ENCODE results near the gene TM2D1.

DNA sequence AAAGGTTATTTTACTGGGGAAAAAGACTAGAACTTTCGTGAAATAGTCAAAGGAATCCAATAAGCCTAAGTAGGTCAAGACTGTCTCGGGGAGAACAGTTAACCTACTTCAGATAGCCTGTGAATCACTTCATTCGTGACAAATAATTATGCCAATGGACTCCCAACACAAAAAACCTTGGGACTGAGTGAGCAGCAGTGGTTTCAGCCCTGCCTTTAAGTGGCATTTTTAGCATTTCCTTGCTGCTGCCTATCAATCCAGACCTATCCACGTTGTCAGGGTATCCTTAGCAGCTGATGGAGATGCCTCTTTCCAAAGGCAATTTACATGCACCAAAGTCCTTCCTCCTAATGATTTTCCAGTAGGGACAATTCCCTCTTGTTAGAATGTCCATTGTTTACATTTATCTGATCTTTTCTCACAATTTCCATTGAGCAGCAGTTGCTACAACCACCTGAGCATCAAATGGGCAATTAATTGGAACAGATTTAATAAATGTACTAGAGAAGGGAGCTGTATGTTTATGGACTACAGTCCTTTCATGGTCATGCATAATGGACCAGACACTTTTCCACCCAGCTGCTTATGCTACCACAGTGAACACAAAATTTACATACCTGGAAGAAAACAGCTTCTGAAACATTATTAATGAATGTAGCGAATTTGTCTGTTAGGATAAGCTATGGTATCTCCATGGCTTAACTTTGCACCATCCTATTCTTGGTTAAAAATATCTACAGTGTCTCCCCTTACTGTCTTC lies 75.8 kb downstream of the TM2D1 start:
- no peak for TF ChIP-seq ZNF274 (IDR thresholded peaks at IDR 0.05; ENCODE audit: low read depth, low read length)
- TF ChIP-seq, protein P1, sequence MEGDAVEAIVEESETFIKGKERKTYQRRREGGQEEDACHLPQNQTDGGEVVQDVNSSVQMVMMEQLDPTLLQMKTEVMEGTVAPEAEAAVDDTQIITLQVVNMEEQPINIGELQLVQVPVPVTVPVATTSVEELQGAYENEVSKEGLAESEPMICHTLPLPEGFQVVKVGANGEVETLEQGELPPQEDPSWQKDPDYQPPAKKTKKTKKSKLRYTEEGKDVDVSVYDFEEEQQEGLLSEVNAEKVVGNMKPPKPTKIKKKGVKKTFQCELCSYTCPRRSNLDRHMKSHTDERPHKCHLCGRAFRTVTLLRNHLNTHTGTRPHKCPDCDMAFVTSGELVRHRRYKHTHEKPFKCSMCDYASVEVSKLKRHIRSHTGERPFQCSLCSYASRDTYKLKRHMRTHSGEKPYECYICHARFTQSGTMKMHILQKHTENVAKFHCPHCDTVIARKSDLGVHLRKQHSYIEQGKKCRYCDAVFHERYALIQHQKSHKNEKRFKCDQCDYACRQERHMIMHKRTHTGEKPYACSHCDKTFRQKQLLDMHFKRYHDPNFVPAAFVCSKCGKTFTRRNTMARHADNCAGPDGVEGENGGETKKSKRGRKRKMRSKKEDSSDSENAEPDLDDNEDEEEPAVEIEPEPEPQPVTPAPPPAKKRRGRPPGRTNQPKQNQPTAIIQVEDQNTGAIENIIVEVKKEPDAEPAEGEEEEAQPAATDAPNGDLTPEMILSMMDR (IDR thresholded peaks at IDR 0.05 in 2 of 3, conservative IDR thresholded peaks at IDR 0.05 in 1 of 3; ENCODE audit: borderline replicate concordance in 1 of 3, insufficient read depth in 1 of 3, low read depth in 2 of 3, low read length in 2 of 3): no peak
- no peak for TF ChIP-seq REST (IDR thresholded peaks at IDR 0.05; ENCODE audit: low read depth)
- no peak for TF ChIP-seq CEBPB (IDR thresholded peaks at IDR 0.05; ENCODE audit: low read depth)
- no peak for TF ChIP-seq POLR2A (IDR thresholded peaks at IDR 0.05; ENCODE audit: borderline replicate concordance, extremely low read depth, insufficient read depth, insufficient read length)
- no peak for TF ChIP-seq ATF3 (IDR thresholded peaks at IDR 0.05)

All from HCT116 (cell line).